ENCODE results near the gene INSIG2.

DNA sequence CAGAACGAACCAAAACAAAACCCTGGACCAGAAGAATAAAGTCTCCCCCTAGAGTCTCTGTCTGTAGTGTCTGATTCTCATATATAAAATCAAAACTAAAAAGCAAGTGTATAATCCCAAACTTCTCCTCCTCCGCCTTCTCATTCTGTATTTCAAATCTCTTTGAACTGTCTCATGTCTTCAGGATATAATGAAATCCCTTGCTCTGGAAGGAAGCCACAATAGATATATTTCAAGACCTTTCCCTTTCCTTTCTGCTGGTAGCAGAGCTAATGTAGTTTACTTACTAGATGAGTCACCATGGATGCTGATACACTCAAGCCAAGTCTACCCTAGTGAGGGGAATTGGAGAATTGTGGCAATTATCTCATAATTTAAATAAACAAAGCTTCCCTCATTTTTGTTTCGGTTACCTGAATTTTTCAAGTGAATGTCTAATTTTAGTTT, 40.9 kb upstream of the INSIG2 start:
- TF ChIP-seq, protein P1, sequence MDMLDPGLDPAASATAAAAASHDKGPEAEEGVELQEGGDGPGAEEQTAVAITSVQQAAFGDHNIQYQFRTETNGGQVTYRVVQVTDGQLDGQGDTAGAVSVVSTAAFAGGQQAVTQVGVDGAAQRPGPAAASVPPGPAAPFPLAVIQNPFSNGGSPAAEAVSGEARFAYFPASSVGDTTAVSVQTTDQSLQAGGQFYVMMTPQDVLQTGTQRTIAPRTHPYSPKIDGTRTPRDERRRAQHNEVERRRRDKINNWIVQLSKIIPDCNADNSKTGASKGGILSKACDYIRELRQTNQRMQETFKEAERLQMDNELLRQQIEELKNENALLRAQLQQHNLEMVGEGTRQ (IDR thresholded peaks at IDR 0.05; ENCODE audit: low read depth, low read length) = no peak
- no peak for TF ChIP-seq MAZ (IDR thresholded peaks at IDR 0.05; ENCODE audit: borderline replicate concordance, low read depth, low read length)
- TF ChIP-seq, protein P2, sequence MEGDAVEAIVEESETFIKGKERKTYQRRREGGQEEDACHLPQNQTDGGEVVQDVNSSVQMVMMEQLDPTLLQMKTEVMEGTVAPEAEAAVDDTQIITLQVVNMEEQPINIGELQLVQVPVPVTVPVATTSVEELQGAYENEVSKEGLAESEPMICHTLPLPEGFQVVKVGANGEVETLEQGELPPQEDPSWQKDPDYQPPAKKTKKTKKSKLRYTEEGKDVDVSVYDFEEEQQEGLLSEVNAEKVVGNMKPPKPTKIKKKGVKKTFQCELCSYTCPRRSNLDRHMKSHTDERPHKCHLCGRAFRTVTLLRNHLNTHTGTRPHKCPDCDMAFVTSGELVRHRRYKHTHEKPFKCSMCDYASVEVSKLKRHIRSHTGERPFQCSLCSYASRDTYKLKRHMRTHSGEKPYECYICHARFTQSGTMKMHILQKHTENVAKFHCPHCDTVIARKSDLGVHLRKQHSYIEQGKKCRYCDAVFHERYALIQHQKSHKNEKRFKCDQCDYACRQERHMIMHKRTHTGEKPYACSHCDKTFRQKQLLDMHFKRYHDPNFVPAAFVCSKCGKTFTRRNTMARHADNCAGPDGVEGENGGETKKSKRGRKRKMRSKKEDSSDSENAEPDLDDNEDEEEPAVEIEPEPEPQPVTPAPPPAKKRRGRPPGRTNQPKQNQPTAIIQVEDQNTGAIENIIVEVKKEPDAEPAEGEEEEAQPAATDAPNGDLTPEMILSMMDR (conservative IDR thresholded peaks at IDR 0.05; ENCODE audit: low read depth, low read length) = no peak
- TF ChIP-seq RCOR1 (IDR thresholded peaks at IDR 0.05; ENCODE audit: insufficient replicate concordance, low read length) = no peak
- no peak for TF ChIP-seq CEBPB (IDR thresholded peaks at IDR 0.05; ENCODE audit: low read depth, low read length)
- TF ChIP-seq MXI1 (IDR thresholded peaks at IDR 0.05; ENCODE audit: borderline replicate concordance, low read depth, low read length) = no peak
- TF ChIP-seq CHD1 (IDR thresholded peaks at IDR 0.05; ENCODE audit: low read depth, low read length) = no peak
- TF ChIP-seq POLR2A (IDR thresholded peaks at IDR 0.05; ENCODE audit: low read depth, low read length) = no peak
- no peak for TF ChIP-seq RFX5 (IDR thresholded peaks at IDR 0.05; ENCODE audit: low read depth, low read length)
